ENCODE data around the gene JPH2.
A peak's percentile ranks its signal among the peaks of the same experiment; 100 is the strongest.
"Not testable (repeated sequence)": the region's sequence is repeated elsewhere in the genome, so short reads cannot be mapped to it uniquely, and the experiment has no call there.

JPH2 gene

GRCh38 chr20:44187054-44187771 is at the start of gene JPH2:
Gene JPH2, minus strand, starts transcription at chr20:44187188. Its CDS starts 483 bp downstream, at chr20:44186705.
- peak; percentile 41 to 76 for DNase-seq

GRCh38 chr20:44235702-44236101 is 48.7 kb upstream of the JPH2 start:
- no peak for DNase-seq

- DNase-seq: no peak
Observed at GRCh38 chr20:44234566-44235317, 47.8 kb upstream of the JPH2 start.

GRCh38 chr20:44233436-44234016 is 46.5 kb upstream of the JPH2 start:
- DNase-seq: no peak

GRCh38 chr20:44232469-44232856 is 45.5 kb upstream of the JPH2 start:
- DNase-seq: not testable (repeated sequence)

GRCh38 chr20:44231713-44232468 is 44.9 kb upstream of the JPH2 start:
- DNase-seq: no peak

GRCh38 chr20:44231193-44231592 is 44.2 kb upstream of the JPH2 start:
- DNase-seq: no peak

GRCh38 chr20:44228465-44229258 is 41.7 kb upstream of the JPH2 start:
- DNase-seq: no peak

- no peak for DNase-seq
Observed at GRCh38 chr20:44224637-44225036, 37.6 kb upstream of the JPH2 start.

GRCh38 chr20:44223721-44224120 is 36.7 kb upstream of the JPH2 start:
- no peak for DNase-seq

GRCh38 chr20:44222633-44223368 is 35.8 kb upstream of the JPH2 start:
- no peak for DNase-seq

- no peak for DNase-seq
Observed at GRCh38 chr20:44222027-44222426, 35.0 kb upstream of the JPH2 start.

GRCh38 chr20:44221368-44221954 is 34.5 kb upstream of the JPH2 start:
- DNase-seq: no peak

- DNase-seq: no peak
Observed at GRCh38 chr20:44219791-44220190, 32.8 kb upstream of the JPH2 start.

GRCh38 chr20:44219170-44219730 is 32.3 kb upstream of the JPH2 start:
- no peak for DNase-seq

- DNase-seq: no peak
Observed at GRCh38 chr20:44218446-44218845, 31.5 kb upstream of the JPH2 start.

- peak in 1 of 2 experiments; percentile 47 for DNase-seq
Observed at GRCh38 chr20:44217342-44218092, 30.5 kb upstream of the JPH2 start.

- DNase-seq: peak in 1 of 2 experiments; percentile 60
Observed at GRCh38 chr20:44215125-44215524, 28.1 kb upstream of the JPH2 start.

GRCh38 chr20:44212792-44213191 is 25.8 kb upstream of the JPH2 start:
- no peak for DNase-seq
